HAP-1 (cell line): Measurements from ENCODE around the gene CEP43.
A peak's percentile ranks its signal among the peaks of the same experiment; 100 is the strongest.

Experiments
- DNase-seq, 2 experiments: peaks; one replicate each; pipeline ENCODE4 v3.0.0-alpha.2; 2016 to 2020; ENCODE audit warnings: low spot score in 2 of 2
- H3K27me3 ChIP-seq: fragments of 250-450 bp; sonication (Bioruptor Pico); 2 replicates; pipeline ENCODE4 v1.5.1; 2020; ENCODE audit warnings: low read depth, mild to moderate bottlenecking, moderate library complexity
- H3K36me3 ChIP-seq: fragments of 250-450 bp; sonication (Bioruptor Pico); replicated peaks from 2 replicates; pipeline ENCODE4 v1.5.1; 2020; ENCODE audit warnings: mild to moderate bottlenecking
- H3K4me1 ChIP-seq: fragments of 250-450 bp; sonication (Bioruptor Pico); 2 replicates; pipeline ENCODE4 v1.5.1; 2020; ENCODE audit warnings: mild to moderate bottlenecking
- H3K4me3 ChIP-seq: fragments of 250-450 bp; sonication (Bioruptor Pico); 2 replicates; pipeline ENCODE4 v1.5.1; 2020; ENCODE audit warnings: mild to moderate bottlenecking, moderate library complexity
- H3K9me3 ChIP-seq: fragments of 250-450 bp; sonication (Bioruptor Pico); 2 replicates; pipeline ENCODE4 v1.5.1; 2020; ENCODE audit warnings: mild to moderate bottlenecking, moderate library complexity
- in situ Hi-C: fragments of 300-500 bp; cut with MboI; formaldehyde crosslinking; loops from 3 replicates; pipeline ENCODE4 v1.14.3; 2020; ENCODE audit warnings: low sequenced_read_pairs, inconsistent platforms, mixed read lengths

CEP43 gene

GRCh38 chr6:167005350-167006159, 6.4 kb downstream of the CEP43 start:
- no peak overlapping the region for H3K4me3 ChIP-seq
- peak in 1 of 2 experiments; percentile 63 for DNase-seq
- H3K4me1 ChIP-seq = peaks cover 8% of the 10 kb centered on the region
- H3K27me3 ChIP-seq = no peaks in the 10 kb centered on the region
- no peaks in the 10 kb centered on the region for H3K9me3 ChIP-seq
- in situ Hi-C loops = no loop called here
- peaks cover 64% of the 10 kb centered on the region for H3K36me3 ChIP-seq

DNA sequence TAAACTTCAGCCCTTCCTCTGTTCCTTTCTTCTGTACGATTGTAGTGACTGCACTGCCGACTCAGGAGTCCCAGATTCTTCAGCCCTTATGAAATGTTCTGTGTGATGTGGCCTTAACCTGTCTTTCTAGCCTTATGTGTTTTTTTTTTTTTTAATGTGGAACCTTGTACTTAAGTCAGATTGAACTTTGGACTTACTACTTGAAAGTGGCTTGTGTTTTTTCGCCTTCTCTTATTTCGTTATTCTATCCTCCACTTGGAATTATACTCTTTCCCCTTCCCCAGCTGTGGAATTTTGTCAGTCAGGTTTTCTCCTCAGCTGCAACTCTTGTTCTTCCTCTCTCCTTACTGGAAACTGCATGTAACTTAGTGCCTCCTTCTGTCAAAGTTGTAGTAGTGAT, 8.8 kb downstream of the CEP43 start:
- no peak overlapping the region for H3K4me3 ChIP-seq
- no peaks in the 10 kb centered on the region for H3K9me3 ChIP-seq
- no peaks in the 10 kb centered on the region for H3K27me3 ChIP-seq
- in situ Hi-C loops = no loop called here
- H3K36me3 ChIP-seq = peaks cover 67% of the 10 kb centered on the region
- H3K4me1 ChIP-seq = peaks cover 3% of the 10 kb centered on the region
- no peak for DNase-seq

- no peak for DNase-seq
- peaks cover 60% of the 10 kb centered on the region for H3K36me3 ChIP-seq
- no peaks in the 10 kb centered on the region for H3K27me3 ChIP-seq
- no peak overlapping the region for H3K4me3 ChIP-seq
- H3K9me3 ChIP-seq = no peaks in the 10 kb centered on the region
- H3K4me1 ChIP-seq = no peaks in the 10 kb centered on the region
- in situ Hi-C loops = no loop called here
Measured at GRCh38 chr6:167013067-167013466, 13.9 kb downstream of the CEP43 start.

GRCh38 chr6:167013946-167014345, 14.7 kb downstream of the CEP43 start:
- Histone ChIP-seq H3K27me3 (no peaks in the 10 kb centered on the region), H3K9me3 (no peaks in the 10 kb centered on the region), H3K36me3 (peaks cover 54% of the 10 kb centered on the region), H3K4me1 (no peaks in the 10 kb centered on the region), H3K4me3 (no peak overlapping the region)
- in situ Hi-C loops = no loop called here
- DNase-seq = no peak

GRCh38 chr6:167015302-167015701, 16.1 kb downstream of the CEP43 start:
- in situ Hi-C loops = no loop called here
- no peak overlapping the region for H3K4me3 ChIP-seq

DNA sequence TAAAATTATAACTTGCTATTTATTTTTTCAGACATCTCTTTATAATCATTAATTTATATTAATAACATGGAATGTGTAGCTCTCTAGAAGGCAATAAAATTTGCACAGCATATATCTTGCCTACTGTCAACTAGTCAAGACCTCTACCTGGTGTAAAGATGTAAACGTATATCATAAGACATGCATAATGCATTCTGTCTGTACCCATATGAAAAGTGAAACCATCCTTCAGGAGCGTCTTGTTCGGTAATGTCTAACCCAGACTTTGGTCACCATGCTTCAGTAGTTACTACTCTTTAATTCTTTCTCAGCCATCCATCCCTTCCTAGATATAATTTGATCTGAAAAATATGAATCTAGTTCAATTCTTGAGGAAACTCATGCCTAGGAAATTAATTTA, 21.0 kb downstream of the CEP43 start:
- H3K9me3 ChIP-seq = no peaks in the 10 kb centered on the region
- no peak overlapping the region for H3K4me3 ChIP-seq
- no peak for DNase-seq
- in situ Hi-C loops = no loop called here
- H3K36me3 ChIP-seq = peaks cover 36% of the 10 kb centered on the region
- H3K27me3 ChIP-seq = no peaks in the 10 kb centered on the region
- H3K4me1 ChIP-seq = no peaks in the 10 kb centered on the region

More at GRCh38 chr6:167015302-167015701, 16.1 kb downstream of the CEP43 start:
- Histone ChIP-seq H3K36me3 (peaks cover 53% of the 10 kb centered on the region), H3K4me1 (no peaks in the 10 kb centered on the region), H3K27me3 (no peaks in the 10 kb centered on the region), H3K9me3 (no peaks in the 10 kb centered on the region)
- no peak for DNase-seq

- no peaks in the 10 kb centered on the region for H3K27me3 ChIP-seq
- peaks cover 4% of the 10 kb centered on the region; the same call in 1 of the 2 replicates for H3K4me1 ChIP-seq
- in situ Hi-C loops = no loop called here
- H3K9me3 ChIP-seq = no peaks in the 10 kb centered on the region
- no peak for DNase-seq
- peaks cover 69% of the 10 kb centered on the region for H3K36me3 ChIP-seq
- H3K4me3 ChIP-seq = no peak overlapping the region
Measured at GRCh38 chr6:167027308-167027707, 28.1 kb downstream of the CEP43 start.

DNA sequence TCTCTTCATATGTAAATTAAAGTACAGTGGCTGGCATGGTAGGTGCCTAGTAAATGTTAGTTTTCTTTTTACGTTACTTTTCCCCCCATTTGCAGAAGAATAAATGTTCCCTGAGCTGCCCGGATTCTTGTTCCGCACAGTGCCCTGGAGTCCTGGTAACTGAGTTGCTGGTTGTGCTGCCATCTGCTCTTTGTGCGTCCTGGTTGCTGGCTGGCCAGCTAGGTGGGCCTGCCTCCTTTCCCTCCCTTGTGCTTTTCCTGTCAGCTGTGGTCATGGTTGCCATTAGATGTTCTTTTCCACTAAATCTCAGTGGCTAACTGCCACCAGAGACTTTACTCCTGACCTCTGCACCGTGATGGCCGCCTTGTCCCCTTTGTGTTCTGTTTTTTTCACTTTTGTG, 28.6 kb downstream of the CEP43 start:
- in situ Hi-C loops = no loop called here
- Histone ChIP-seq H3K27me3 (no peaks in the 10 kb centered on the region), H3K4me1 (peaks cover 4% of the 10 kb centered on the region; the same call in 1 of the 2 replicates), H3K4me3 (no peak overlapping the region), H3K36me3 (peaks cover 73% of the 10 kb centered on the region), H3K9me3 (no peaks in the 10 kb centered on the region)
- no peak for DNase-seq

- Histone ChIP-seq H3K27me3 (no peaks in the 10 kb centered on the region), H3K4me1 (peaks cover 4% of the 10 kb centered on the region; the same call in 1 of the 2 replicates), H3K36me3 (peaks cover 77% of the 10 kb centered on the region), H3K9me3 (no peaks in the 10 kb centered on the region), H3K4me3 (no peak overlapping the region)
- DNase-seq = no peak
- in situ Hi-C loops = no loop called here
Measured at GRCh38 chr6:167030222-167031072, 31.2 kb downstream of the CEP43 start.

- Histone ChIP-seq H3K36me3 (peaks cover 77% of the 10 kb centered on the region), H3K4me1 (peaks cover 4% of the 10 kb centered on the region; the same call in 1 of the 2 replicates), H3K9me3 (no peaks in the 10 kb centered on the region), H3K27me3 (no peaks in the 10 kb centered on the region), H3K4me3 (no peak overlapping the region)
- DNase-seq = no peak
- in situ Hi-C loops = no loop called here
Measured at GRCh38 chr6:167031082-167031709, 32.0 kb downstream of the CEP43 start.

DNA sequence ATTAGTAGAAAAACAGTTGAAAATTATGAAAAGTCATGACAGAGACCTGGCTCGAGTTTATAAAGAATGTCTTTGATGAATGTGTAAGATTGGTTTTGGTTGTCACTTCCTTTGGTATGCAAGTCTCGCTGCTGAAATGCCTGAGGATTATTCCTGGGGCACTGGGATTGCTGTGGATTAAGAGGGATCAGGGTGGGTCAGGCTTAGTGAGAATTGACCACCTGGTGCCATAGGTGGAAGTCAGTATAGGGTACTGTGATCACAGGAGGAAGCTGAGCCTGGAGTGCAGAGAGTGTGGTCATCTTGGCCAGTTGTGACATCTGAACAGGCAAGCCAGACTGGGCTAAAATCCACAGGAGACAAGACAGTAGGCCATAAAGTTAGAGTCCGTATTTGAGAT, 34.9 kb downstream of the CEP43 start:
- in situ Hi-C loops = no loop called here
- Histone ChIP-seq H3K36me3 (peaks cover 63% of the 10 kb centered on the region), H3K27me3 (no peaks in the 10 kb centered on the region), H3K9me3 (no peaks in the 10 kb centered on the region), H3K4me3 (no peak overlapping the region), H3K4me1 (peaks cover 4% of the 10 kb centered on the region; the same call in 1 of the 2 replicates)
- no peak for DNase-seq

DNA sequence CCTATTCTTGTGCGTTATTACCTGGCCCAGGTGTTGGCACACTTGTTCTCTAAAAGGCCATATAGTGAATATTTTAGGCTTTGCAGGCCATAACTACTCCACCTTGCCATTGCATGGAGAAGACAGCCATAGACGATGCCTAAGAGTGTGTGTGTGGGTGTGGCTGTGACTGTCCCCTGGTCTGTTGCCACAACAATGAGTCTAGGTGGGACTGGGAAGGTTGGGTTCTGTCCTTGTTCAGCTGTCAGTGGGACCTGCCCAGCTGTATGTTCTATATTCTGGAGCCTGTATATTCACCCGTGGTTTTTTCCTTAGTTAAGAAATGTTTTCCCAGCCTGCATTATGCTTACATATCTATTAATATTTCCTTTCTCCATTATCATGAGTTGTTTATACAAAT, 38.6 kb downstream of the CEP43 start:
- Histone ChIP-seq H3K4me3 (no peak overlapping the region), H3K4me1 (no peaks in the 10 kb centered on the region), H3K9me3 (no peaks in the 10 kb centered on the region), H3K36me3 (peaks cover 47% of the 10 kb centered on the region), H3K27me3 (no peaks in the 10 kb centered on the region)
- DNase-seq = no peak
- in situ Hi-C loops = no loop called here

DNA sequence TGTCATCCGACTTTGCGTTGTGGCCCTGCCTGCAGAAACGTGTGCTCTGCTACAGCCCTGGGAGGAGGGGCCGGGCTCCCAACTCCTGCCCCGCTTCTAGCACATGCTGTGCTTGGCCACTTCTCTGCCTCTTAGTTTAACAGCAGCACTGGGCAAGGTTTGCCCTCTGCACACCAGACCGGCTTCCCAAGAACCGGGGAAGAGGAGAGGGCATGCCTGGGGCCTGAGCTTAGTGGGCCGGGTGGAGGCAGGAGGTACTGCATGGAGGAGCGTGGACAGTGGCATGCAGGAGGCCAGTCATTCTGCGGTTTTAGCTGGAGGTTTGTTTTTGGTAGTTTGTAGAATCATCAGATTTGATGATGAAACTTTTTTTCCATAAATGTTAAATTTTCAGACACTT, 45.5 kb downstream of the CEP43 start:
- peaks cover 2% of the 10 kb centered on the region; the same call in 1 of the 2 replicates for H3K4me1 ChIP-seq
- H3K9me3 ChIP-seq = no peaks in the 10 kb centered on the region
- peaks cover 9% of the 10 kb centered on the region for H3K36me3 ChIP-seq
- H3K4me3 ChIP-seq = no peak overlapping the region
- in situ Hi-C loops = no loop called here
- H3K27me3 ChIP-seq = no peaks in the 10 kb centered on the region
- DNase-seq = peak in 1 of 2 experiments; percentile 19
